HepG2 (cell line): ENCODE results near the gene ZACN. TPM values are rescaled to one million over a fixed set of nuclear protein-coding genes. Genes with fewer than 3 reads are reported as not detected.

Experiments used
- ATAC-seq: fragments of 200-7000 bp; cut with Tn5 transposase; 3 replicates; pipeline ENCODE4 v1.9.1; 2020; ENCODE audit warnings: mild to moderate bottlenecking, moderate library complexity
- BruUV-seq: library from RNA; stranded (reverse); fragments of 400-500 nt; replicated peaks from 2 replicates; lab custom pipeline; 2021; lab: Mats Ljungman, UMichigan
- CTCF ChIA-PET: fragments of 300-600 bp; formaldehyde crosslinking; extraction: SDS; loops from one replicate; lab custom pipeline; 2021; ENCODE audit warnings: low total read pairs, inconsistent platforms, low intra/inter-chr PET ratio; lab: Yijun Ruan, JAX
- POLR2A ChIA-PET: fragments of 350-600 bp; sonication (Branson Sonifier 250); formaldehyde crosslinking; loops from one replicate; lab custom pipeline; 2020; ENCODE audit warnings: antibody characterized with exemption, inconsistent platforms; lab: Yijun Ruan, JAX
- DNase-seq: peaks from one replicate; pipeline ENCODE4 v3.0.0-alpha.2; 2015; ENCODE audit warnings: low spot score
- FAIRE-seq: peaks from 3 replicates; lab custom pipeline; 2011; peaks lifted over from hg19 to GRCh38; lab: Jason Lieb, UNC
- H2AFZ ChIP-seq: one replicate; pipeline ENCODE4 v1.6.1; 2011; ENCODE audit warnings: low read length, inconsistent platforms
- H3K27ac ChIP-seq: fragments of 300-600 bp; 3 replicates; pipeline ENCODE4 v1.8.0; 2011; ENCODE audit warnings: mixed run types, mild to moderate bottlenecking, mixed read lengths, low read length, inconsistent platforms; ENCODE audit not compliant: insufficient read depth; ENCODE audit errors: extremely low read length
- H3K27me3 ChIP-seq, 2 experiments: fragments of 200-600 bp in 1 of 2; 2 replicates in 1 of 2; 3 replicates in 1 of 2; pipeline versions ENCODE4 v1.6.0 to v1.8.0; 2011; ENCODE audit warnings: low read length in 2 of 2, mild to moderate bottlenecking in 2 of 2, moderate library complexity in 2 of 2, inconsistent platforms in 1 of 2; ENCODE audit not compliant: insufficient read depth in 2 of 2, control insufficient read depth in 1 of 2
- H3K36me3 ChIP-seq, 2 experiments: fragments of 200-600 bp in 1 of 2; replicated peaks in 1 of 2; 2 replicates in 1 of 2; 3 replicates in 1 of 2; pipeline versions ENCODE4 v1.5.1 to v1.8.0; 2011; ENCODE audit warnings: low read length in 2 of 2, inconsistent platforms in 1 of 2; ENCODE audit not compliant: insufficient read depth in 2 of 2, control insufficient read depth in 1 of 2
- H3K4me1 ChIP-seq: 2 replicates; pipeline ENCODE4 v1.5.1; 2012; ENCODE audit warnings: low read length, inconsistent platforms; ENCODE audit not compliant: insufficient read depth
- H3K4me2 ChIP-seq: 2 replicates; pipeline ENCODE4 v1.6.0; 2011; ENCODE audit warnings: low read depth, low read length, inconsistent platforms
- H3K4me3 ChIP-seq, 3 experiments: fragments of 200-600 bp in 1 of 3; sonication (generic), shearing (Covaris generic) in 1 of 3; replicated peaks in 1 of 3; 2 replicates each; pipeline ENCODE4 v1.5.1; 2011 to 2016; ENCODE audit warnings: low read length in 3 of 3, inconsistent platforms in 2 of 3, low read depth in 2 of 3, mild to moderate bottlenecking in 2 of 3, control low read depth in 1 of 3, mixed read lengths in 1 of 3; ENCODE audit not compliant: insufficient read depth in 1 of 3
- H3K79me2 ChIP-seq: one replicate; pipeline ENCODE4 v1.6.1; 2011; ENCODE audit warnings: low read length, inconsistent platforms; ENCODE audit not compliant: insufficient read depth
- H3K9ac ChIP-seq: 2 replicates; pipeline ENCODE4 v1.6.0; 2011; ENCODE audit warnings: mild to moderate bottlenecking, low read depth, low read length, inconsistent platforms; ENCODE audit not compliant: insufficient read depth
- H3K9me3 ChIP-seq: 2 replicates; pipeline ENCODE4 v1.5.1; 2012; ENCODE audit warnings: mild to moderate bottlenecking, low read length
- H4K20me1 ChIP-seq: 2 replicates; pipeline ENCODE4 v1.6.0; 2011; ENCODE audit warnings: inconsistent platforms, mild to moderate bottlenecking, low read length, moderate library complexity; ENCODE audit not compliant: insufficient read depth
- ERF ChIP-seq: IDR thresholded peaks from 2 replicates; pipeline ENCODE4 v1.6.1; 2018; ENCODE audit warnings: missing biosample characterization, missing genetic modification reagents
- KDM5B ChIP-seq: sonication (generic); formaldehyde crosslinking; IDR thresholded peaks from 2 replicates; pipeline ENCODE4 v1.4.0; 2020; ENCODE audit warnings: missing genetic modification reagents, mild to moderate bottlenecking, borderline replicate concordance
- KMT2B ChIP-seq: IDR thresholded peaks from 2 replicates; pipeline ENCODE4 v1.6.1; 2016; ENCODE audit warnings: missing genetic modification reagents, missing compliant biosample characterization
- NR2F2 ChIP-seq: IDR thresholded peaks from 2 replicates; pipeline ENCODE4 v1.6.1; 2012; ENCODE audit warnings: low read depth, inconsistent platforms, borderline replicate concordance
- TBX2 ChIP-seq: sonication (generic); formaldehyde crosslinking; IDR thresholded peaks from 2 replicates; pipeline ENCODE4 v1.5.0; 2020; ENCODE audit warnings: missing genetic modification reagents, mild to moderate bottlenecking, borderline replicate concordance
- ZBTB7B ChIP-seq: sonication (generic); formaldehyde crosslinking; IDR thresholded peaks from 2 replicates; pipeline ENCODE4 v1.4.0; 2020; ENCODE audit warnings: missing genetic modification reagents
- ZNF121 ChIP-seq: sonication (generic); formaldehyde crosslinking; IDR thresholded peaks from 2 replicates; pipeline ENCODE4 v1.5.0; 2020; ENCODE audit warnings: mild to moderate bottlenecking, missing genetic modification reagents
- ZNF605 ChIP-seq: sonication (generic); formaldehyde crosslinking; IDR thresholded peaks from 2 replicates; pipeline ENCODE4 v1.8.0; 2022; ENCODE audit warnings: mild to moderate bottlenecking, missing genetic modification reagents
- ZNF749 ChIP-seq: sonication (generic); formaldehyde crosslinking; IDR thresholded peaks from 2 replicates; pipeline ENCODE4 v1.8.0; 2022; ENCODE audit warnings: mild to moderate bottlenecking, missing genetic modification reagents, moderate library complexity, borderline replicate concordance
- WGBS: methylation state at CpG from one replicate; pipeline ENCODE4 v1.1.6; 2017; ENCODE audit warnings: low lambda C conversion rate; 5-methylcytosine and 5-hydroxymethylcytosine counted together
- in situ Hi-C: cut with HindIII; loops from 2 replicates; pipeline ENCODE4 v1.10.0; 2017; ENCODE audit warnings: low pct_unique_long_range_greater_than_20kb; ENCODE audit not compliant: extremely low pct_ligation_motif_present
- intact Hi-C: fragments of 100-400 bp; cut with micrococcal nuclease; formaldehyde crosslinking; loops from one replicate; pipeline ENCODE4 v1.10.0; 2022; ENCODE audit not compliant: unreplicated experiment
- polyA plus RNA-seq, 8 experiments: library from polyadenylated mRNA; depleted of rRNA in 3 of 8; stranded (reverse) in 7 of 8; unstranded in 1 of 8; fragments of >200 nt; fragmentation: Illumina TruSeq in 4 of 8; extraction: Trizol in 4 of 8; gene quantifications; 2 replicates each; pipeline versions ENCODE4 v1.2.1 to v1.2.3, GENCODE V29; 2011 to 2016; ENCODE audit warnings: low read depth in 4 of 8, missing spikeins in 1 of 8, mixed read lengths in 1 of 8; ENCODE audit not compliant: insufficient read depth in 1 of 8
- total RNA-seq, 5 experiments: library from RNA; depleted of rRNA; stranded (reverse); fragments of >200 nt; fragmentation: Illumina TruSeq; extraction: Trizol; gene quantifications; 2 replicates each; pipeline ENCODE4 v1.2.3, GENCODE V29; 2016; ENCODE audit warnings: low read depth in 1 of 5
- TF ChIP-seq, protein P1 (sequence below): sonication (generic); formaldehyde crosslinking; IDR thresholded peaks from 2 replicates; pipeline ENCODE4 v1.8.0; 2022; ENCODE audit warnings: missing genetic modification reagents, mild to moderate bottlenecking, moderate library complexity, borderline replicate concordance
- TF ChIP-seq, protein P2 (sequence below): sonication (generic); formaldehyde crosslinking; IDR thresholded peaks from 2 replicates; pipeline ENCODE4 v1.9.0; 2021; ENCODE audit warnings: missing genetic modification reagents, mild to moderate bottlenecking, borderline replicate concordance

The ZACN gene
- total and polyA plus RNA-seq, 2 of the 13 experiments (the other 11 are each of a cell fraction or from before 2014, with no cell fraction given), result 0.11 to 0.15 TPM

DNA sequence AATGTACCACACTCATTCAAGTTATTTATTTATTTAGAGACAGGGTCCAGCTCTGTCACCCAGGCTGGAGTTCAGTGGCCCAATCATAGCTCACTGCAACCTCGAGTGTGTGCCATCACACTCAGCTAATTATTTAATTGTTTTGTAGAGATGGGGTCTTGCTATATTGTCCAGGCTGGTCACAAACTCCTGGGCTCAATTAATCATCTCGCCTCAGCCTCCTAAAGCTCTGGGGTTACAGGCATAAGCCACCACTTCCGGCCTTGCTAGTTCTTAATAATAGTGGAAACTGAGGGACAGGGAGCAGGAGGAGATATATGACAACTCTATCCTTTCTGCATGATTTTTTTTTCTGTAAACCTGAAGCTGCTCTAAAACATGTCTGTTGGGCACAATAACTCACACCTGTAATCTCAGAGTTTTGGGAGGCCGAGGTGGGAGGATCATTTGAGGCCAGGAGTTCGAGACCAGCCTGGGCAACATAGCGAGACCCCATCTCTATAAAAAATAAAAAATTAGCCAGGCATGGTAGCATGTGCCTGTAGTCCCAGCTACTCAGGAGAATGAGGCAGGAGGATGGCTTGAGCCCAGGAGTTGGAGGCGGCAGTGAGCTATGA, 36.3 kb downstream of the ZACN start:
- 60% methylated on average over 7 of the region's 7 CpGs for WGBS
- no peak for DNase-seq

DNA sequence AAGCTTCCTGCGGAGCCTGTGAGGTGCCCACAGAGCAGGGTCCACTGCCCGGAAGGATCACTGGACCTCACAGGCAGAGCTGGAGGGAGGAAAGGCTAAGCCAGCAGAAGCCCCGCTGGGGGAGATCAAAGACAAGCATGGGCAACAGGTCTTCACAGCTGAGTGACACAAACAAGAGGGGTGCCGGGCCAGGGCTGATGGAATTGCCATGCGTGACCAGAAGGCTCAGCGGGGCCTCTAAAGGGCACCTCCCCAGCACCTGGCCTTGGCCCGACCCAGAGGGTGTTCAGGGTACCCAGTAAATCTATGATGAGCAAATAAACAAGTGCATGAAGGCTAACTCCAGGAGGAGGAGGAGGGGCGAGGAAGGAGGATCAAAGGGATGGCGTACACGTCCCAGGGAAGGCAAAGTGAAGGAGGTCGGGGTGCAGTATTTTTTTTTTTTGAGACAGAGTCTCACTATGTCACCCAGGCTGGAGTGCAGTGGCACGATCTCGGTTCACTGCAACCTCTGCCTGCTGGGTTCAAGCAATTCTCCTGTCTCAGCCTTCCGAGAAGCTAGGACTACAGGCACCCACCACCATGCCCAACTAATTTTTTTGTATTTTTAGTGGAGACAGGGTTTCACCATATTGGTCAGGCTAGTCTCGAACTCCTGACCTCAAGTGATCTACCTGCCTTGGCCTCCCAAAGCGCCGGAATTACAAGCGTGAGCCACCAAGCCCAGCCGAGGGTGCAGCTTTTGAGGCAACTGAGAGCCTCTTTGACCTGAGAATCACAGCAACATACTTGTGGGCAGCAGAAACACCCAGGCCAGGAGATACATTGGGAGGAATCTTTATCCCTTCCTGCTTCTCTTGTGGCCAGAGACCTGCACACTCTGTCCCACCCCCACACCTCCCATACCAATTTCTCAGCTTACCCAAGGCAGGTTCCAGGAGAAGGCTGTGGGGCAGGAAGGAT, 40.7 kb downstream of the ZACN start:
- peaks cover 0 to 13% of the 10 kb centered on the region in 2 experiments; a peak in 3 of 5 replicates for H3K27me3 ChIP-seq
- H3K4me1 ChIP-seq, result peaks cover 28% of the 10 kb centered on the region
- ATAC-seq (peak; percentile 55), FAIRE-seq (peak; percentile 67), DNase-seq (peak; percentile 70)
- no TSS peak for BruUV-seq
- POLR2A ChIA-PET, result interaction anchor here (0.9 to 3.1 kb wide), 10 partner anchors 13 to 147 kb away, joined by 3 to 14 read pairs (median 4); partner anchors contain the start of gene UBALD2
- intact Hi-C loops, result no loop called here
- H3K36me3 ChIP-seq, result no peaks in the 10 kb centered on the region; a peak in 1 of 5 replicates
- CTCF ChIA-PET, result interaction anchor here (3.8 to 4.6 kb wide), 2 partner anchors 27 to 63 kb away, joined by 50 to 78 read pairs; no protein-coding TSS in a partner anchor
- no peaks in the 10 kb centered on the region for H4K20me1 ChIP-seq
- H3K27ac ChIP-seq, result peak overlapping the region; percentile 37
- H3K4me3 ChIP-seq, result peak overlapping the region in 1 of 3 experiments; percentile 57; a peak in 2 of 6 replicates
- H2AFZ ChIP-seq, result no peak overlapping the region
- no peak overlapping the region for H3K9ac ChIP-seq
- WGBS, result 6% methylated on average over 19 of the region's 19 CpGs
- H3K79me2 ChIP-seq, result no peaks in the 10 kb centered on the region
- no peaks in the 10 kb centered on the region for H3K9me3 ChIP-seq
- in situ Hi-C loops, result loop anchor here (5.0 kb wide), 2 partner anchors 38 to 158 kb away; no protein-coding TSS in a partner anchor
- peak overlapping the region; percentile 76 for H3K4me2 ChIP-seq
- TF ChIP-seq TBX2 (CRISPR knock-in tag) (peak; percentile 81; the same call in 1 of the 2 replicates), NR2F2 (peak; percentile 73; the same call in 1 of the 2 replicates), KDM5B (CRISPR knock-in tag) (no peak), ZBTB7B (CRISPR knock-in tag) (peak; percentile 77), ERF (CRISPR knock-in tag) (0 out of 2 replicates have a peak, but pooled peaks have one; percentile 25), ZNF749 (CRISPR knock-in tag) (no peak), ZNF605 (CRISPR knock-in tag) (peak; percentile 67)
- TF ChIP-seq, protein P1, sequence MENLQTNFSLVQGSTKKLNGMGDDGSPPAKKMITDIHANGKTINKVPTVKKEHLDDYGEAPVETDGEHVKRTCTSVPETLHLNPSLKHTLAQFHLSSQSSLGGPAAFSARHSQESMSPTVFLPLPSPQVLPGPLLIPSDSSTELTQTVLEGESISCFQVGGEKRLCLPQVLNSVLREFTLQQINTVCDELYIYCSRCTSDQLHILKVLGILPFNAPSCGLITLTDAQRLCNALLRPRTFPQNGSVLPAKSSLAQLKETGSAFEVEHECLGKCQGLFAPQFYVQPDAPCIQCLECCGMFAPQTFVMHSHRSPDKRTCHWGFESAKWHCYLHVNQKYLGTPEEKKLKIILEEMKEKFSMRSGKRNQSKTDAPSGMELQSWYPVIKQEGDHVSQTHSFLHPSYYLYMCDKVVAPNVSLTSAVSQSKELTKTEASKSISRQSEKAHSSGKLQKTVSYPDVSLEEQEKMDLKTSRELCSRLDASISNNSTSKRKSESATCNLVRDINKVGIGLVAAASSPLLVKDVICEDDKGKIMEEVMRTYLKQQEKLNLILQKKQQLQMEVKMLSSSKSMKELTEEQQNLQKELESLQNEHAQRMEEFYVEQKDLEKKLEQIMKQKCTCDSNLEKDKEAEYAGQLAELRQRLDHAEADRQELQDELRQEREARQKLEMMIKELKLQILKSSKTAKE, result 0 out of 2 replicates have a peak, but pooled peaks have one; percentile 48
- TF ChIP-seq, protein P2, sequence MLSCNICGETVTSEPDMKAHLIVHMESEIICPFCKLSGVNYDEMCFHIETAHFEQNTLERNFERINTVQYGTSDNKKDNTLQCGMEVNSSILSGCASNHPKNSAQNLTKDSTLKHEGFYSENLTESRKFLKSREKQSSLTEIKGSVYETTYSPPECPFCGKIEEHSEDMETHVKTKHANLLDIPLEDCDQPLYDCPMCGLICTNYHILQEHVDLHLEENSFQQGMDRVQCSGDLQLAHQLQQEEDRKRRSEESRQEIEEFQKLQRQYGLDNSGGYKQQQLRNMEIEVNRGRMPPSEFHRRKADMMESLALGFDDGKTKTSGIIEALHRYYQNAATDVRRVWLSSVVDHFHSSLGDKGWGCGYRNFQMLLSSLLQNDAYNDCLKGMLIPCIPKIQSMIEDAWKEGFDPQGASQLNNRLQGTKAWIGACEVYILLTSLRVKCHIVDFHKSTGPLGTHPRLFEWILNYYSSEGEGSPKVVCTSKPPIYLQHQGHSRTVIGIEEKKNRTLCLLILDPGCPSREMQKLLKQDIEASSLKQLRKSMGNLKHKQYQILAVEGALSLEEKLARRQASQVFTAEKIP (CRISPR knock-in tag), result no peak

More for the DNA sequence above, 36.3 kb downstream of the ZACN start:
- Histone ChIP-seq H3K4me2 (no peak overlapping the region), H3K9me3 (no peaks in the 10 kb centered on the region), H2AFZ (no peak overlapping the region), H3K9ac (no peak overlapping the region), H3K27me3 (0 out of 5 replicates have a peak, but pooled peaks cover 0 to 2% of the 10 kb centered on the region in 2 experiments), H3K79me2 (no peaks in the 10 kb centered on the region), H3K36me3 (no peaks in the 10 kb centered on the region; a peak in 1 of 5 replicates), H3K4me3 (no peak overlapping the region), H4K20me1 (no peaks in the 10 kb centered on the region), H3K27ac (no peak overlapping the region), H3K4me1 (peaks cover 17% of the 10 kb centered on the region)
- no peak for FAIRE-seq
- intact Hi-C loops (no loop called here), in situ Hi-C loops (no loop called here)
- ChIA-PET POLR2A (interaction anchor here (1.2 kb wide), 1 partner anchor 11 kb away, joined by 5 read pairs; the partner anchor contains the start of gene EXOC7), CTCF (no interaction called here)
- peak; percentile 80 for TF ChIP-seq ZNF121
- TF ChIP-seq KMT2B (CRISPR knock-in tag), result no peak
- no TSS peak for BruUV-seq
- no peak for ATAC-seq
